K562 (cell line): ENCODE data around the gene HMGCL. TPM values are rescaled to one million over a fixed set of nuclear protein-coding genes. Genes with fewer than 3 reads are reported as not detected.
A peak's percentile ranks its signal among the peaks of the same experiment; 100 is the strongest.

ENCODE experiments used
- DDX20 ChIP-seq: fragments of 450-650 bp; IDR thresholded peaks from 2 replicates; pipeline ENCODE4 v1.6.1; 2016; ENCODE audit warnings: missing genetic modification characterization, low read depth, mild to moderate bottlenecking, missing compliant biosample characterization, moderate library complexity
- EHMT2 ChIP-seq: fragments of 450-650 bp; IDR thresholded peaks from 2 replicates; pipeline ENCODE4 v1.6.1; 2018; ENCODE audit warnings: antibody characterized with exemption
- HNRNPK ChIP-seq: fragments of 200-400 bp; formaldehyde crosslinking; IDR thresholded peaks from one replicate; pipeline ENCODE4 v1.6.1; 2018; ENCODE audit warnings: mild to moderate bottlenecking, low read depth, low read length; ENCODE audit not compliant: poor library complexity, severe bottlenecking
- KLF13 ChIP-seq: fragments of 450-650 bp; IDR thresholded peaks from 2 replicates; pipeline ENCODE4 v1.6.1; 2016; ENCODE audit warnings: missing genetic modification characterization, low read depth, mild to moderate bottlenecking, missing compliant biosample characterization, moderate library complexity, borderline replicate concordance
- SMARCA5 ChIP-seq: fragments of 450-650 bp; IDR thresholded peaks from 2 replicates; pipeline ENCODE4 v1.6.1; 2016
- SMARCC2 ChIP-seq: fragments of 450-650 bp; IDR thresholded peaks from 2 replicates; pipeline ENCODE4 v1.6.1; 2017; ENCODE audit warnings: antibody characterized with exemption, moderate library complexity, mild to moderate bottlenecking, low read depth
- SREBF1 ChIP-seq: fragments of 150-350 bp; IDR thresholded peaks from 2 replicates; pipeline ENCODE4 v1.6.1; 2014; ENCODE audit warnings: antibody characterized with exemption, low read depth, low read length, borderline replicate concordance
- WHSC1 ChIP-seq: IDR thresholded peaks from one replicate; pipeline ENCODE4 v1.6.1; 2012; ENCODE audit warnings: low read length, control low read depth, inconsistent platforms
- ZNF134 ChIP-seq: fragments of 250-450 bp; sonication (Bioruptor Pico); conservative IDR thresholded peaks from 2 replicates; pipeline ENCODE4 v1.4.0; 2020
- ZNF253 ChIP-seq: fragments of 250-450 bp; sonication (Bioruptor Pico); conservative IDR thresholded peaks from 2 replicates; pipeline ENCODE4 v1.6.1; 2021; ENCODE audit warnings: mild to moderate bottlenecking
- polyA plus RNA-seq, 8 experiments: library from polyadenylated mRNA; depleted of rRNA in 4 of 8; stranded (reverse) in 5 of 8; unstranded in 3 of 8; fragments of >200 nt; fragmentation: Nextera tagmentation in 2 of 8; fragmentation: Illumina TruSeq in 1 of 8; extraction: Ambion mirVana in 2 of 8; extraction: Trizol in 1 of 8; gene quantifications; 2 replicates each; pipeline versions ENCODE4 v1.2.1 to v1.2.3, GENCODE V29; 2011 to 2014; ENCODE audit warnings: inconsistent platforms in 1 of 8, missing spikeins in 1 of 8
- total RNA-seq, 7 experiments: library from RNA; depleted of rRNA in 6 of 7; stranded (reverse); fragments of >200 nt in 6 of 7; fragmentation: Illumina TruSeq in 2 of 7; extraction: Trizol in 2 of 7; gene quantifications; 2 replicates each; pipeline versions ENCODE4 v1.2.1 to v1.2.3, GENCODE V29; 2011 to 2021; ENCODE audit warnings: low replicate concordance in 1 of 7
- TF ChIP-seq, protein P1 (sequence below): fragments of 200-600 bp; sonication (generic); IDR thresholded peaks from one replicate; pipeline ENCODE4 v1.6.1; 2012; ENCODE audit warnings: mild to moderate bottlenecking, low read depth, low read length, inconsistent platforms
- TF ChIP-seq, protein P2 (sequence below): IDR thresholded peaks from 3 replicates; pipeline ENCODE4 v1.6.1; 2011; ENCODE audit warnings: borderline replicate concordance, mild to moderate bottlenecking, moderate library complexity; ENCODE audit not compliant: insufficient read length; ENCODE audit errors: extremely low read depth

The HMGCL gene
- total and polyA plus RNA-seq, 9 of the 15 experiments (the other 6 are each of a cell fraction or from before 2014, with no cell fraction given) = 18.0 to 82.2 (median 24.2) TPM

DNA sequence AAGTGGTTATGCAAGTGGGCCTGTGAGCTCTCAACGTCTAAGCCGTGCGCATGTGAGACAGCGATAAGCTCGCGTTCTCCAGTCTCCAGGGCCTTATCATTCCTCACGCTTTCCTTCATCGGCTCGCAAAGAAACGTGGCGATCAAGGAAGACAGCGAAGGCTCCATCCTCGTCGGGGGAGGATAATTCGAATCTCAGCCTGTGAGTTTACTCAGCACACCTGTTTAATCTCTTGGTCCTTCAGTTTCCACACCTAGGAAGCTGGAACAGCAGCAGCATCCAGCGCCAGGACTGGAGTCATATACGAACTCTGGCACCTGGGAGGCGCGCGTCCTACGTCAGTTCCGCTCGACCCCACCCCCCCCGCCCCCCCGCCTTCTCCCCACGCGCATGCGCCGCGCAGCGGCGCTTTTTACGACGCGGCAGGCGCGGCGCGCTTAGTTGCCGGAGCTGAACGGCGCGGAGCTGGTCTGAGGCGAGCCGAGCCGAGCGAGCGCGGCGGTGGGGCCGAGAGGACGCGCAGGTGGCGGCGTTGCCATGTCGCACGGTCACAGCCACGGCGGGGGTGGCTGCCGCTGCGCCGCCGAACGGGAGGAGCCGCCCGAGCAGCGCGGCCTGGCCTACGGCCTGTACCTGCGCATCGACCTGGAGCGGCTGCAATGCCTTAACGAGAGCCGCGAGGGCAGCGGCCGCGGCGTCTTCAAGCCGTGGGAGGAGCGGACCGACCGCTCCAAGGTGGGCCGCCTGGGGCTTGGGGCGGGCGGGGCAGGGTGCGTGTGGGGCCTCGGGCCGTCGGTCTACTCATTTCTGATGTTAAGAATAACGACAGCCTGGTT lies 47.0 kb downstream of the HMGCL start, which contains the start of gene PITHD1 (continued):
- TF ChIP-seq, protein P1, sequence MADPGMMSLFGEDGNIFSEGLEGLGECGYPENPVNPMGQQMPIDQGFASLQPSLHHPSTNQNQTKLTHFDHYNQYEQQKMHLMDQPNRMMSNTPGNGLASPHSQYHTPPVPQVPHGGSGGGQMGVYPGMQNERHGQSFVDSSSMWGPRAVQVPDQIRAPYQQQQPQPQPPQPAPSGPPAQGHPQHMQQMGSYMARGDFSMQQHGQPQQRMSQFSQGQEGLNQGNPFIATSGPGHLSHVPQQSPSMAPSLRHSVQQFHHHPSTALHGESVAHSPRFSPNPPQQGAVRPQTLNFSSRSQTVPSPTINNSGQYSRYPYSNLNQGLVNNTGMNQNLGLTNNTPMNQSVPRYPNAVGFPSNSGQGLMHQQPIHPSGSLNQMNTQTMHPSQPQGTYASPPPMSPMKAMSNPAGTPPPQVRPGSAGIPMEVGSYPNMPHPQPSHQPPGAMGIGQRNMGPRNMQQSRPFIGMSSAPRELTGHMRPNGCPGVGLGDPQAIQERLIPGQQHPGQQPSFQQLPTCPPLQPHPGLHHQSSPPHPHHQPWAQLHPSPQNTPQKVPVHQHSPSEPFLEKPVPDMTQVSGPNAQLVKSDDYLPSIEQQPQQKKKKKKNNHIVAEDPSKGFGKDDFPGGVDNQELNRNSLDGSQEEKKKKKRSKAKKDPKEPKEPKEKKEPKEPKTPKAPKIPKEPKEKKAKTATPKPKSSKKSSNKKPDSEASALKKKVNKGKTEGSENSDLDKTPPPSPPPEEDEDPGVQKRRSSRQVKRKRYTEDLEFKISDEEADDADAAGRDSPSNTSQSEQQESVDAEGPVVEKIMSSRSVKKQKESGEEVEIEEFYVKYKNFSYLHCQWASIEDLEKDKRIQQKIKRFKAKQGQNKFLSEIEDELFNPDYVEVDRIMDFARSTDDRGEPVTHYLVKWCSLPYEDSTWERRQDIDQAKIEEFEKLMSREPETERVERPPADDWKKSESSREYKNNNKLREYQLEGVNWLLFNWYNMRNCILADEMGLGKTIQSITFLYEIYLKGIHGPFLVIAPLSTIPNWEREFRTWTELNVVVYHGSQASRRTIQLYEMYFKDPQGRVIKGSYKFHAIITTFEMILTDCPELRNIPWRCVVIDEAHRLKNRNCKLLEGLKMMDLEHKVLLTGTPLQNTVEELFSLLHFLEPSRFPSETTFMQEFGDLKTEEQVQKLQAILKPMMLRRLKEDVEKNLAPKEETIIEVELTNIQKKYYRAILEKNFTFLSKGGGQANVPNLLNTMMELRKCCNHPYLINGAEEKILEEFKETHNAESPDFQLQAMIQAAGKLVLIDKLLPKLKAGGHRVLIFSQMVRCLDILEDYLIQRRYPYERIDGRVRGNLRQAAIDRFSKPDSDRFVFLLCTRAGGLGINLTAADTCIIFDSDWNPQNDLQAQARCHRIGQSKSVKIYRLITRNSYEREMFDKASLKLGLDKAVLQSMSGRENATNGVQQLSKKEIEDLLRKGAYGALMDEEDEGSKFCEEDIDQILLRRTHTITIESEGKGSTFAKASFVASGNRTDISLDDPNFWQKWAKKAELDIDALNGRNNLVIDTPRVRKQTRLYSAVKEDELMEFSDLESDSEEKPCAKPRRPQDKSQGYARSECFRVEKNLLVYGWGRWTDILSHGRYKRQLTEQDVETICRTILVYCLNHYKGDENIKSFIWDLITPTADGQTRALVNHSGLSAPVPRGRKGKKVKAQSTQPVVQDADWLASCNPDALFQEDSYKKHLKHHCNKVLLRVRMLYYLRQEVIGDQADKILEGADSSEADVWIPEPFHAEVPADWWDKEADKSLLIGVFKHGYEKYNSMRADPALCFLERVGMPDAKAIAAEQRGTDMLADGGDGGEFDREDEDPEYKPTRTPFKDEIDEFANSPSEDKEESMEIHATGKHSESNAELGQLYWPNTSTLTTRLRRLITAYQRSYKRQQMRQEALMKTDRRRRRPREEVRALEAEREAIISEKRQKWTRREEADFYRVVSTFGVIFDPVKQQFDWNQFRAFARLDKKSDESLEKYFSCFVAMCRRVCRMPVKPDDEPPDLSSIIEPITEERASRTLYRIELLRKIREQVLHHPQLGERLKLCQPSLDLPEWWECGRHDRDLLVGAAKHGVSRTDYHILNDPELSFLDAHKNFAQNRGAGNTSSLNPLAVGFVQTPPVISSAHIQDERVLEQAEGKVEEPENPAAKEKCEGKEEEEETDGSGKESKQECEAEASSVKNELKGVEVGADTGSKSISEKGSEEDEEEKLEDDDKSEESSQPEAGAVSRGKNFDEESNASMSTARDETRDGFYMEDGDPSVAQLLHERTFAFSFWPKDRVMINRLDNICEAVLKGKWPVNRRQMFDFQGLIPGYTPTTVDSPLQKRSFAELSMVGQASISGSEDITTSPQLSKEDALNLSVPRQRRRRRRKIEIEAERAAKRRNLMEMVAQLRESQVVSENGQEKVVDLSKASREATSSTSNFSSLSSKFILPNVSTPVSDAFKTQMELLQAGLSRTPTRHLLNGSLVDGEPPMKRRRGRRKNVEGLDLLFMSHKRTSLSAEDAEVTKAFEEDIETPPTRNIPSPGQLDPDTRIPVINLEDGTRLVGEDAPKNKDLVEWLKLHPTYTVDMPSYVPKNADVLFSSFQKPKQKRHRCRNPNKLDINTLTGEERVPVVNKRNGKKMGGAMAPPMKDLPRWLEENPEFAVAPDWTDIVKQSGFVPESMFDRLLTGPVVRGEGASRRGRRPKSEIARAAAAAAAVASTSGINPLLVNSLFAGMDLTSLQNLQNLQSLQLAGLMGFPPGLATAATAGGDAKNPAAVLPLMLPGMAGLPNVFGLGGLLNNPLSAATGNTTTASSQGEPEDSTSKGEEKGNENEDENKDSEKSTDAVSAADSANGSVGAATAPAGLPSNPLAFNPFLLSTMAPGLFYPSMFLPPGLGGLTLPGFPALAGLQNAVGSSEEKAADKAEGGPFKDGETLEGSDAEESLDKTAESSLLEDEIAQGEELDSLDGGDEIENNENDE = no peak
- TF ChIP-seq WHSC1 (no peak), ZNF253 (CRISPR knock-in tag) (no peak), KLF13 (tag) (0 out of 2 replicates have a peak, but pooled peaks have one; percentile 49), EHMT2 (no peak), ZNF134 (CRISPR knock-in tag) (no peak), SREBF1 (no peak), DDX20 (tag) (no peak), SMARCA5 (no peak), SMARCC2 (peak; percentile 79; the same call in 1 of the 2 replicates), HNRNPK (no peak)
- TF ChIP-seq, protein P2, sequence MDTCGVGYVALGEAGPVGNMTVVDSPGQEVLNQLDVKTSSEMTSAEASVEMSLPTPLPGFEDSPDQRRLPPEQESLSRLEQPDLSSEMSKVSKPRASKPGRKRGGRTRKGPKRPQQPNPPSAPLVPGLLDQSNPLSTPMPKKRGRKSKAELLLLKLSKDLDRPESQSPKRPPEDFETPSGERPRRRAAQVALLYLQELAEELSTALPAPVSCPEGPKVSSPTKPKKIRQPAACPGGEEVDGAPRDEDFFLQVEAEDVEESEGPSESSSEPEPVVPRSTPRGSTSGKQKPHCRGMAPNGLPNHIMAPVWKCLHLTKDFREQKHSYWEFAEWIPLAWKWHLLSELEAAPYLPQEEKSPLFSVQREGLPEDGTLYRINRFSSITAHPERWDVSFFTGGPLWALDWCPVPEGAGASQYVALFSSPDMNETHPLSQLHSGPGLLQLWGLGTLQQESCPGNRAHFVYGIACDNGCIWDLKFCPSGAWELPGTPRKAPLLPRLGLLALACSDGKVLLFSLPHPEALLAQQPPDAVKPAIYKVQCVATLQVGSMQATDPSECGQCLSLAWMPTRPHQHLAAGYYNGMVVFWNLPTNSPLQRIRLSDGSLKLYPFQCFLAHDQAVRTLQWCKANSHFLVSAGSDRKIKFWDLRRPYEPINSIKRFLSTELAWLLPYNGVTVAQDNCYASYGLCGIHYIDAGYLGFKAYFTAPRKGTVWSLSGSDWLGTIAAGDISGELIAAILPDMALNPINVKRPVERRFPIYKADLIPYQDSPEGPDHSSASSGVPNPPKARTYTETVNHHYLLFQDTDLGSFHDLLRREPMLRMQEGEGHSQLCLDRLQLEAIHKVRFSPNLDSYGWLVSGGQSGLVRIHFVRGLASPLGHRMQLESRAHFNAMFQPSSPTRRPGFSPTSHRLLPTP = no peak
